H7 (cell line): Measurements from ENCODE around the gene QSOX1. TPM values are rescaled to one million over a fixed set of nuclear protein-coding genes. Genes with fewer than 3 reads are reported as not detected.

Source experiments
- DNase-seq: peaks from one replicate; pipeline ENCODE4 v3.0.0; 2012
- H3K27me3 ChIP-seq: 2 replicates; pipeline ENCODE4 v1.6.0; 2011; ENCODE audit warnings: mild to moderate bottlenecking, low read length; ENCODE audit not compliant: control insufficient read depth, insufficient read depth
- H3K36me3 ChIP-seq: replicated peaks from 2 replicates; pipeline ENCODE4 v1.5.1; 2011; ENCODE audit warnings: low read length; ENCODE audit not compliant: control insufficient read depth, insufficient read depth
- H3K4me3 ChIP-seq: 2 replicates; pipeline ENCODE4 v1.5.1; 2011; ENCODE audit warnings: low read depth, mild to moderate bottlenecking, control low read depth, low read length, moderate library complexity; ENCODE audit not compliant: insufficient read depth
- total RNA-seq: library from RNA; depleted of rRNA; stranded (reverse); fragments of >200 nt; shearing (Covaris generic); gene quantifications from 2 replicates; pipeline ENCODE4 v1.2.3, GENCODE V29; 2014

The QSOX1 gene
- total RNA-seq, 1 experiment from 2014 or later: 133 TPM

DNA sequence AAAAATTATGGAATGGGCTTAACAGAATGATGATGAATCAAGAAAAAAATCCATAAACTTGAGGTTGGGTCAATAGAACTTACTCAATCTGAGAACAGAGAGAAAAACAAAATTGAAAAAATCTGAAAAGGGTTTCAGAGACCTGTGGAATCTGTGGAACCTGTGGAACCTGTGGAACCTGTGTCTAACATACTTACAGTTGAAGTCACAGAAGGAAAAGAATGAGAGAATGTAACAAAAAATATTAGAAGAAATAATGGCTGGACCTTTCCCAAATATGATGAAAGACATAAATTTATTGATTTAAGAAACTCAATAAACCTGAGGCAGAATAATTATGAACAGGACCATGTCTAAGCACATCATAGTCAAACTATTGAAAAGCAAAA is 17.7 kb upstream of the QSOX1 start:
- H3K4me3 ChIP-seq: no peak overlapping the region
- DNase-seq: no peak
- no peaks in the 10 kb centered on the region for H3K36me3 ChIP-seq
- H3K27me3 ChIP-seq: no peaks in the 10 kb centered on the region

DNA sequence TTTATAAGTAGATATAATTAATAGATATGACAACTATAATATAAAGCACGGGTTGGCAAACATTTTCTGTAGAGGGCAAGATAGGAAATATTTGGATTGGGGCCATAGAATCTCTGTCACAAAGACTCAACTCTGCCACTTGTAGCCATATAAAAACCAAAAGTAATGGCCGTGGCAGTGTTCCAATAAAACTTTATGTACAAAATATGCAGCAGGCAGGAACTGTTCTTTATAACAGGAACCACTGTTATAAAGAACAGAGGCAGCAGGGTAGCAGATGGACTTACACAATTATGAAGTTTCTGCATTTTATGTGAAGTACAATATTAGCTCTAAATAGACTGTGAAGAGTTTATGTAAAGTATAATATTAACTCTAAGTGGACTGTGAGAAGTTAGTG is 16.9 kb upstream of the QSOX1 start:
- H3K4me3 ChIP-seq: no peak overlapping the region
- no peak for DNase-seq
- H3K36me3 ChIP-seq: no peaks in the 10 kb centered on the region
- no peaks in the 10 kb centered on the region for H3K27me3 ChIP-seq

DNA sequence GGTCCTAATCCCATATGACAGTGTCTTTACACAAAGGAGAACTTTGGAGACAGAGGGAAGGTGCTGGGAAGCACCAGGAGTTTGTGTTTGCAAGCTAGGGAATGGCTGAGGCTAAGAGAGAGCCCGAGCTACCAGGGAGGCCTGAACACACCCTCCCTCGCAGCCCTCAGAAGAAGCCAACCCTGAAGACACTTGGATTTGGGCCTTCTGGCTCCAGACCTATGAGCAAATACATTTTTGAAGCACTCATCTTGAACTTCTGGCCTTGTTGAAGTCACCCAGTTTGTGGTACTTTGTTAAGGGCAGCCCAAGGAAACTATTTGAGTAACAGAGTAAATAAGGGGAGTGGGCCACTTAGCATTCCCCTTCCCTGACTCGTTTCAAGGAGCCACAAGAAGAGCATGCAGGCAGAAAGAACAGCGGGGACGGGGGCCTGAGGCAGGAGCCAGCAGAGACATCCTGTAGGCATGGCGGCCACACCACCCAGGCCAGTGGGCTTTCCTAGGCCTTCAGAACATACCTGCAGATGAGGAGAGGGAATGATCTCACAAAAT is 13.2 kb upstream of the QSOX1 start:
- no peaks in the 10 kb centered on the region for H3K27me3 ChIP-seq
- no peak for DNase-seq
- H3K36me3 ChIP-seq: no peaks in the 10 kb centered on the region
- no peak overlapping the region for H3K4me3 ChIP-seq

DNA sequence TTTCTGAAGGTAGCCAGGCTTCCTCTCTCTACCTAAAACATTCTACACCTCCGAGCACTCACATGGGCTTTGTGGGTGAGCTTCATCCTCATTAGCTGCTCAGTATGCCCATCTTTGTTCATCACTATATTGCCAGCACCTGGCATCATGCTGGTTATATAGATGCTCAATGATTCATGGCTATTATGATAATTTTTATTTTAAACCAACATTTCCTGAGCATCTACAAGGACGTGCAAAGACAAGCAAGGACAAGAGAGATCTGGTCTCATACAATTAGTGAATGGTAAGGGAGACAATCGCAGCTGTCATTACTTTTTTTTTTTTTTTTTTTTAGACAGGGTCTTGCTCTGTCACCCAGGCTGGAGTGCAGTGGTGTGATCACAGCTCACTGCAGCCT is 11.3 kb upstream of the QSOX1 start:
- Histone ChIP-seq H3K27me3 (no peaks in the 10 kb centered on the region), H3K36me3 (no peaks in the 10 kb centered on the region), H3K4me3 (no peak overlapping the region)
- DNase-seq: no peak

DNA sequence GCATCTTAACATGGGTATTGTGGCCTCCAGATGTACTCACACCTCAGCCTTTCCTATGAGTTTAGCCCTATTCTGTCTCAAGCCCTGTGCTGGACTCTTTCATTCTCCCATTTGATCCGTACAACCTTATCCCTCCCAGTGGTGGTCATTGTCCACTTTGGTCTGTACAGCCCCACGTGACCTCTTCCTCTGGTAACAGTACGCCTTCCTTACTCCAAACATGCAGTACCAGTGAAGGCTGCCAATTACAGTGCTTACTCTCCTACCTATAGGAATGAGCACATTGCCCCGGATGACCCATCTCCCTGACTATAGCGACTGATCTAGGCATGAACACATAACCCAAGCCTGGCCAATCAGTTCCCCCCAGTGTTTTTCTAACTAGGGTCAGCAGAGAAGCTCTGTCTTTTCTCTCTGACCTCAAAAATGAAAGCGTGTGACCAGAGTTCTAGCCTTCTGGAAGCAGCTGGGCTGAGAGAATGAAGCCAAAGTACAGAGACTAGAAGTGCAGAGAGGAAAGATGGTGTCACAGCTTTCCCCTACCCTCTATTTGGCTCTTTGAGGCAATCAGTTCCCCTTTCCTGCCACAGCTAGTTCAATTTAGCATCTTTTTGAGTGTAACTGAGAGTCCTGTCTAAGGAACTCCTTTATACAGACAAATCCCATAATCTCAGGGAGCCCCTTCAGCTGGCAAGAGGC is 9.9 kb upstream of the QSOX1 start:
- H3K36me3 ChIP-seq: no peaks in the 10 kb centered on the region
- DNase-seq: no peak
- H3K4me3 ChIP-seq: no peak overlapping the region
- no peaks in the 10 kb centered on the region; the same call in 1 of the 2 replicates for H3K27me3 ChIP-seq

DNA sequence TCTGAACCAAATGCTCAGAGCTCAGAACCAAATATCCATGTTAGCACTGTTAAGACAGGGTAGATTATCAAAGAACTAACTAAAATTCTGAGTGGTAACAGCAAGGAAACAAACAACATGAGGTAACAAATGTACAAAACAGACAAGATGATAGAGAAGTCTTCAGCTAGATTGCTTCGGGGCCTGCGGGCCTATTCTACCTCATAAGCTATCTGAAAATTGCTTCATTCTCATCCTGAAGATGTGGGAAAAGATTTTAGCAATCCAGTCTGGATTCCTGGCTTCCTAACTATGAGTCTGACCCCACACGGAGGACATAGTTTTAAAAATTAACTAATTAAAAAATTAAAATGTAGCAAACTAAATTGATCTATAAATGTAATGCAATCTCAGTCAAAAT is 9.2 kb upstream of the QSOX1 start:
- no peak for DNase-seq
- Histone ChIP-seq H3K4me3 (no peak overlapping the region), H3K27me3 (no peaks in the 10 kb centered on the region; the same call in 1 of the 2 replicates)

DNA sequence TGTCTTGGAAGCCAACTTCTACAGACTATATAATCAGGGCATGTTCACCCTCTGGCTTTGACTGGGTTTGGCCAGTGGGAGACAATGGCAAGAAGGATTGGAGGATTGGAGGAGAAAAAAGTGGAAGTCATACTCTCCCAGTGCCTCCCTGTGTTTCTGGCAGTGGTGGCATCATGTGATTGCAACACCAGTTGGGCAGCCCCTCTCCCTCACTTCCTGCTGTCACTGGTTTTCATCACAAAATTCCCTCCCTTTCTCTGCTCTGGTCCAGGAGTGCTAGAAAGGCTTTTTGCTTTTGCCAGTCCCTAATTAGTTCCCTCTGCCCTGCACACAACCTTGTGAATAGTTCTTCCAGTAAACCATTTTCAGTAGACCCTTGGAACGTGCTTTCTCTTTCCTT is 3.7 kb upstream of the QSOX1 start:
- DNase-seq: no peak
- H3K4me3 ChIP-seq: no peak overlapping the region
- H3K27me3 ChIP-seq: peaks cover 16% of the 10 kb centered on the region; the same call in 1 of the 2 replicates
- no peaks in the 10 kb centered on the region for H3K36me3 ChIP-seq

More for the DNA sequence above, 9.2 kb upstream of the QSOX1 start:
- H3K36me3 ChIP-seq: no peaks in the 10 kb centered on the region

DNA sequence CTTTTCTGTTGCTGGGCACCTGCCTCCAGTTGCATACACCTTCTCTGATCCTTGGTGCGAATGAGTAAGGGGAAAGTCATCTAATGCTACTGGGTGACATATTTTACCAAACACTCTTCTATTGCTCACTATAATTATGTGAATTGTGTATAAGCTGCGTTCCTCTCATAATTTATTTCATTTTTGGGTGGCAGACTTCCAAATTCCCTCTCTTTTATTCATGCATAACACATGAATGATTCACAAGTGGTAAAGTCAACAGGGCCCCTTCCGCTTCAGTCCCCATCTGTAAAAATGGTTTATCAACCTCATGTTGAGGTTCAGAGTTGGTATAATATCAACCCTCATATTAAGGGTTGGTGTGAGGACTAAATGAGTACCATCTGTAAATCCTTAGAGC is 3.2 kb upstream of the QSOX1 start:
- no peak for DNase-seq
- H3K36me3 ChIP-seq: no peaks in the 10 kb centered on the region
- no peak overlapping the region for H3K4me3 ChIP-seq
- H3K27me3 ChIP-seq: peaks cover 18% of the 10 kb centered on the region; the same call in 1 of the 2 replicates

DNA sequence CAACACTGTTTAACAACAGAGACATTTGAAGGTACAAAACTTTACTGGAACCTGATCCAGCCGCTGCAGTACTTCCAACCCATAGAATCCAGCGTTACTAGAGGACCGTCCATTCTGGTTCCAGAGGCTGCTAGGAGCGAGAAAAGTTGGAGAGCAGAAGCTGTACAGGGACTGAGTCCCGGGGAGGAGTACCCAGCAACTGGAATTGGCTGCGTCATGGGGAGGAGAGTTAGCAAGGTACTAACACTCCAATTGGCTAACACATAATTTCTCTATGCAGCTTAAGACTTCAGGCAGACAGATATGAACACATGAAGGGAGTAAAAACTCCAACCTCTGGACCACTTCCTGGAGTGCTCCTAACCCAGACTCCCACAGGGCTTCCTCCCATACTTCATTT is 2.1 kb upstream of the QSOX1 start:
- no peaks in the 10 kb centered on the region for H3K36me3 ChIP-seq
- peaks cover 18% of the 10 kb centered on the region; the same call in 1 of the 2 replicates for H3K27me3 ChIP-seq
- H3K4me3 ChIP-seq: no peak overlapping the region
- no peak for DNase-seq

DNA sequence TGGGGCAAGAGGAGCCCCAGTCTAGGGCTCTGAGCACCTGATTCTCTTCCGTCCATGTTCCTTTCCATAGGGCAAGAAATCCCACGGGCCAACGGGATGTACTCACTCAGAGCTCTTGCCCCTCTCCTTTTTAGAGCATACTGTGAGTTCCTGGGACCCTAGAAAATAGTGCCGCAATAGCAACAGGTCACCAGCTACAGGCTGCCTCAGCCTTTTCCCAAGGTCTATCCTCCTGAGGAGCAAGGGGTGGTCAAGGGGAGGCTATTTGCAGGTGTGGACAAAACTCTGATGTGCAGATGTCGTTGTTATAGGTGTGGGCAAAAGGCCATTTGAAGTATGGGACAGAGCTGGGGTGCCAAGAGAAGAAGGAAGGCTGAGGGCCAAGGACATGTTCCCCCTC is 1.6 kb upstream of the QSOX1 start:
- DNase-seq: no peak
- H3K36me3 ChIP-seq: no peaks in the 10 kb centered on the region
- no peak overlapping the region for H3K4me3 ChIP-seq
- peaks cover 18% of the 10 kb centered on the region; the same call in 1 of the 2 replicates for H3K27me3 ChIP-seq

DNA sequence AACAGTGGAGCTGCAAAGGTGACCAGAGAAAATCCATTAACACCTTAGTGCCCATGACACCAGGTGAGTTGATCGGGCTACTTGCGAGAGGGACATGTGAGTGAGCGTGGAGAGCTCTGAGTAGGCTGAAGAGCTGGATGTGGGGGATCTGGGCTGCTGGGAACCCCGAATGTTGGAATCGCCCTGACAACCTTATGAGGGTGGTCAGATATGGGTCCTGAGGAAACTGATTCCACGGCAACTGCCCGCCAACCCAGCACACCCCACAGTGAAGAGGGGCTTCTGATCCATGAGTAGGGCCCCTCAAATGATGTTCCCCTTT is 705 bp upstream of the QSOX1 start:
- peaks cover 18% of the 10 kb centered on the region; the same call in 1 of the 2 replicates for H3K27me3 ChIP-seq
- H3K4me3 ChIP-seq: peak overlapping the region; percentile 92
- no peaks in the 10 kb centered on the region for H3K36me3 ChIP-seq
- DNase-seq: no peak

DNA sequence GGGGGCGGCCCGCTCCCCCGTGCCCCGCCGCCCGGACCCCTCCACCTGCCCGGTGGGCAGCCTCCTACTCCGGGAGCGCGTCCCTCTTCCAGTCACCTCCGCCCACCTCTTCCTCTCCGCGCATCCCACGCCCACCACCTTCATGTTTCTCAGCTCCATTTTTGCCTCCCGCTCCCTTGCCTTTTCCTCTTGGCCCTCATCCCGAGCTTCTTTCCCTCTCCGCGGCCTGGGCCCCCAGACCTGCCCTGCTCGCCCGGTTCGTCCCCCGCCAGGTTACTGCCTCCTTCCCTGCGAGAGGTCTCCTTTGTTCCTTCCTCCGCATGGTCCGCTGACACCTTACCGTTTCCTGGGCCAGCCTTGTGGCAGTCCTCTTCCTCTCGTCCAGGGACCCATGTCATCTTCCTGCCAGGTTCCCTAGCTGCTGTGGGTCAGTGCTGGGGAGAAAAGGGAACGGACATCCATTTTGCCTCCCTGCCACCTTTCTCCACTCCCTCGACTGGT is 563 bp downstream of the QSOX1 start:
- peak; percentile 77 for DNase-seq
- peak overlapping the region; percentile 92 for H3K4me3 ChIP-seq
- no peaks in the 10 kb centered on the region for H3K36me3 ChIP-seq
- H3K27me3 ChIP-seq: peaks cover 18% of the 10 kb centered on the region; the same call in 1 of the 2 replicates

DNA sequence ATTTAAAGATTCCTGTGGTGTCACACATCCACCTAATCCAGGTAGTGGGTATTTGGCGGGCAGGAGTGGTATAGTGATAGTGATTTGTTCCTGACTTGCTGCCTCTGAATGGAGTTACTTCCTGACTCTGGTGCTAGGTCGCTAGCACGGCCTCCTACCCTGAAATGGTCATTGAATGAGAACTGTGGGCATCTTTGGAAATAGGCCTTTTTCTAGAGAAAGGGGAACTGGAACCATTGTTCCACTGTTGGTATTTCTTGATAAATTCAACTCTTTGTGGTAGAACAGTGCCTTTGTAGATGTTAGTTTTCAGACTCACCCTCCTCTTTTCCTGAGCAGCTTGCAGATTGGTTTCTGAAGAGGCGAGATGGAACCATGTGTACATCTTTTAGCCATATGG is 1.5 kb downstream of the QSOX1 start:
- Histone ChIP-seq H3K36me3 (no peaks in the 10 kb centered on the region), H3K27me3 (peaks cover 18% of the 10 kb centered on the region; the same call in 1 of the 2 replicates), H3K4me3 (no peak overlapping the region)
- no peak for DNase-seq

DNA sequence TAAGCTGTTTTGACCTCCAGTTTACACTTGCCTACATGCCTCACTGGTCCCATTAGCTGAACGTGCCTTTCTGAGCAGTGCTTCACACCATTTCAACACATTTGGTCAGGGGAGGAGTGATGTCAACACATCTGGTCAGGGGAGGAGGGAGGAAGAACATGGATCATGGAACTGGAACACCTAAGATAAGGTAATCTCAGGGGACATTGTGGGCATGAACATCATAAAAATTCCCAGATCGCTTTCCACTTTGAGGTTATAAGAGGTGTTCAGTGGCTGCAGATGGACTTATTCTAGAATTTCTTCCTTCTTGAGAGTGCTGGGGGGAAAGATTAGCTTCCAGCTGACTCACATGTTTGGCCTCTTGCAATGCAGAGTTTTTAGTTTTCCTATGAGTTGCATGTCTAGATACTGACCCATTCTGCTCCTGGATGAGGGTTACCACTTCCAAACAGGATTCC is 2.0 kb downstream of the QSOX1 start:
- Histone ChIP-seq H3K27me3 (peaks cover 18% of the 10 kb centered on the region; the same call in 1 of the 2 replicates), H3K4me3 (no peak overlapping the region), H3K36me3 (no peaks in the 10 kb centered on the region)
- DNase-seq: no peak

DNA sequence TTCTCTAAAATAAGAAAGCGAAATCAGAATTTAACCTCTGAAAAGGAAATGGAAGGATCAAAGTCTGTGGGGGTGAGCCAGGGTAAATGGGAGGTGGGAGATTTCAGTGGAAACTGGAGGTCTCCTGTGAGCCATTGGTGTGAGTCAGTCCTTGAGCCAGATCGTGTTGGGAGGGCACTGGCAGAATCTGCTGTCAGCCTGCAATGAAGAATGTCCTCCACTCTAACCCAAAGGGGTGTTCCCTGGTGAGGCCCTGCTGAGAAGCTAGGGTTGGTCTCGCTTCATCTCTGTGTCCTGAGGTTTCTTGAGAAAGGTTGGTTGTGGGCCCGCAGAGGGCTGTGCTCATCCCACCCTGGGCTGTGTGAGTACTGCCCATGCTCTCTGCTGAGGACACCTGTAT is 2.4 kb downstream of the QSOX1 start:
- Histone ChIP-seq H3K36me3 (no peaks in the 10 kb centered on the region), H3K4me3 (no peak overlapping the region), H3K27me3 (peaks cover 18% of the 10 kb centered on the region; the same call in 1 of the 2 replicates)
- no peak for DNase-seq
